ENCODE measurements around the gene DNAI1.
A peak's percentile ranks its signal among the peaks of the same experiment; 100 is the strongest.
"Not testable (repeated sequence)": the region's sequence is repeated elsewhere in the genome, so short reads cannot be mapped to it uniquely, and the experiment has no call there.

Gene DNAI1

GRCh38 chr9:34458013-34458958 lies at the start of gene DNAI1, which contains the start of gene FAM219A:
Gene DNAI1 (plus strand): TSS chr9:34458805. CDS start chr9:34459006, 201 bp downstream.
Gene FAM219A (minus strand): TSS chr9:34458570. CDS start chr9:34458263, 307 bp downstream.
- DNase-seq = peak; percentile 98

- no peak for DNase-seq
Measured at GRCh38 chr9:34409154-34409553, 49.5 kb upstream of the DNAI1 start.

- no peak for DNase-seq
Measured at GRCh38 chr9:34412336-34412735, 46.3 kb upstream of the DNAI1 start.

DNA sequence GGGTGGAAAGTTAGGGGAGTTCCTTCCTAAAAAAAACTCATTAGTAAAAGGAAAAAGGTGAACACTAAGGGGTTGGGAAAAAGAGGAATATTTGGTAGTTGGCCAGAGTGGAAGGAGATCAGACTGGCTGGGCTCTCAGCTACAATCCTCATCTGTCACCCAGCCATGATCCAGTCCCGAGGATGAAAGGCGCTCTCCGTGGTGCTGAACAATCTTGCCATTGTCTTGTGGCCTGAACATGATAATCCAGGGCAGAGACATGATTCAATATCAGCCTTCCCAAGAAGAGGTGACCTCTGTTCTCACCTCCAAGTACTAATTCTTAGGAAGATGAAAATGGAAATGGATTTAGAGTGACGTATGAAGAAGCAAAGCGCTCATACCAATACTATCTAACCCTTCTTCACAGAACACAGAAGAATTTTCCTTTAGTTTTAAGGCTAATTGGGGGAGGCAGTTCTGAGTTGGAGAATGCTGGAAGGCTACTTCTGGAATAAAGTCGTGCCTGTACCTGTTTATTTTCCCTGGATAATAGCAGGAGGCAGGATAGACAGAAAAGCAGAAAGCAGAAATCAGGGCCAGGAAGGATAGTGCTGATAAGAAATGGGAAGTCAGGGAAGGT lies 45.3 kb upstream of the DNAI1 start:
- no peak for DNase-seq

DNA sequence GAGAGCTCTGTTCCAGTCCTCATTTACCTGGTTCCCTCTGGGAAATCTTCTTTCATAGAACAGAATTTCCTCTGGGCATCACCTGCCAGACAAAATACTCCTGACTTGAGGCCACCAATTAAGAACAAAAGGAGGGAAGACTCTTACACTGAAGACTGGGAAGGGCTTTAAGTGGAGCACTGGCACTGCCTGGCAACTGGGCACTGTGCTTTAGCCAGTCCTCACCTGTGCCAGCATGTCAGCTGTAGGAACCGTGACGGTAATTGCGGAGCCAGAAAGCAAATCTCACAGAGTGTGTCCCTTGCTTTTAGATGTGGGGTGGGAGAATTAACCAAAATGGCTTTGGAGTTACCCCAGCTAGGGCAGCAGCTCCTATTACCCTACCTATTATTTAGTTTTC lies 40.9 kb upstream of the DNAI1 start:
- no peak for DNase-seq

- no peak for DNase-seq
Measured at GRCh38 chr9:34419716-34420504, 38.7 kb upstream of the DNAI1 start.

- no peak for DNase-seq
Measured at GRCh38 chr9:34426347-34427074, 32.1 kb upstream of the DNAI1 start.

DNA sequence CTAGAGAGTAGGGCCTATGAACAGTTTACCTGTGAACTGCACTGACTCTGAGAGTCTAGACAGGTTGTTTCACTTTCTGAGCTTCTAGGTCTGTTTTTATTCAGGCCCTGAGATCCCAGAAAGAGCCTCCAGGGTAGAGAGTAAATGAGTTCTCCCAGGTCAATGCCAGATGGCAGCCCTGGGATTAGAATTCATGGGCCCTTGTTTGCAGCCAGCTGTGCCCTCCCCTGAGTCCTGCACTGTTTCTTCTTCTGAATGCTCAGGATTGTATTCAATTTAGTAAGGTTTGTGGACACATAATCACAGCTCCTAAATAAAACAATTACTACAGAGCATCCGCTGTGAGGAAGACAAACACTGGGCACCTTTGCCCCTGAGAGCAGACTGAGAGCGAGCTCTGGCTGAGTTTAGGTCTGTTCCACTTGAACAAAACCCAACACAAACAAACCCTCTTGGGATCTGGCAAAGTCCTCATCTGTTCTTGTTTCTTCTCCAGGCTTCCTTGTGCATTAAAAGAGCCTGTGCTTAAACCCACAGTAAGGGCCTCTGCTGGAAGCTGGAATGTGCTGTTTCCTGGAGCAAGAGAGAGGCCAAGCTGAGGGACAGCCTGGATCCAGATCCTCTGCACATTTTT lies 30.2 kb upstream of the DNAI1 start:
- DNase-seq = no peak

- no peak for DNase-seq
Measured at GRCh38 chr9:34430843-34431437, 27.7 kb upstream of the DNAI1 start.

DNA sequence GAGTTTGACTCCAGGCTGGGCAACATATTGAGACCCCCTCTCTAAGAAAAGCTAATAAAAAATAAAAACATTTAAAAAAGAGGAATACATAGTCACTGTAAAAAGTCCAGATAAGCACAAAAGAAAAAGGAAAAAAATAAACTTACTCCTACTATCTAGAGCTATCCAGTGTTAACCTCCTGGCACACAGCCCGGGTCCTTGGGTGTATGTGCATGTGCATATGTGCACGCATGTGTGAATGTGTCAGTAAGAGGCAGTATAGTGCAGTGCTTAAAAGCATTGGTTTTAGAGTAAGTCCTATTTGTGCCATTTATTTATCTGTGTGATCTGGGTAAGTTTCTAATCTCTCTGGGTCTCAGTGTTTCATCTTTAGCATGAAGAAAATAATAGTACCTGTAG lies 26.9 kb upstream of the DNAI1 start:
- no peak for DNase-seq

- DNase-seq = peak; percentile 64
Measured at GRCh38 chr9:34437006-34437925, 21.3 kb upstream of the DNAI1 start.

DNA sequence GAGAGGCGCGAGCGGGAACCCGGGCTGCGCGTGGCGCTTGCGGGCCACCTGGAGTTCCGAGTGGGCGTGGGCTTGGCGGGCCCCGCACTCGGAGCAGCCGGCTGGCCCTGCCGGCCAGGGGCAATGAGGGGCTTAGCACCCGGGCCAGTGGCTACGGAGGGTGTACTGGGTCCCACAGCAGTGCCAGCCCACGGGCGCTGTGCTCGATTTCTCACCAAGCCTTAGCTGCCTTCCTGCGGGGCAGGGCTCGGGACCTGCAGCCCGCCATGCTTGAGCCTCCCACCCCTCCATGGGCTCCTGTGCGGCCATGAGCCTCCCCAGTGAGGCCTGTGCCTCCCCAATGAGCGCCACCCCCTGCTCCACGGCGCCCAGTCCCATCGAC lies 20.7 kb upstream of the DNAI1 start:
- not testable (repeated sequence) for DNase-seq

- not testable (repeated sequence) for DNase-seq
Measured at GRCh38 chr9:34438465-34438864, 20.1 kb upstream of the DNAI1 start.

- no peak for DNase-seq
Measured at GRCh38 chr9:34440017-34440416, 18.6 kb upstream of the DNAI1 start.

DNA sequence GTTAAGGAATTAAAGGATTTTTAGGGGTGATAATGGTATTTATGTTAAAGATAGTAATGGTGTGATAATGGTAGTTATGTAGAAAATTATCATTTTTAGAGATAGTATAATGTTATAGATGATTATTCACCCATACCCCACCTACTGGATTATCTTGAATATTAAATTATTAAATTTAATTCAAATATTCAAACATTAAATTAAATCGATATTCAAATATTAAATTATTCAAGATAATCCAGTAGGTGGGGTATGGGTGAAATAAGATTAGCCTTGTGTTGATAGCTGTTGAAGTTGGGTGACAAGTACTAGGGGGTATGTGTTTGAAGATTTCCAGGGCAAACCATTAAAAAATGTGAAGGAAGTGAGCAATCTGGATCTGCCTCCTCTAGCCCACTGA lies 15.8 kb upstream of the DNAI1 start:
- DNase-seq = no peak

DNA sequence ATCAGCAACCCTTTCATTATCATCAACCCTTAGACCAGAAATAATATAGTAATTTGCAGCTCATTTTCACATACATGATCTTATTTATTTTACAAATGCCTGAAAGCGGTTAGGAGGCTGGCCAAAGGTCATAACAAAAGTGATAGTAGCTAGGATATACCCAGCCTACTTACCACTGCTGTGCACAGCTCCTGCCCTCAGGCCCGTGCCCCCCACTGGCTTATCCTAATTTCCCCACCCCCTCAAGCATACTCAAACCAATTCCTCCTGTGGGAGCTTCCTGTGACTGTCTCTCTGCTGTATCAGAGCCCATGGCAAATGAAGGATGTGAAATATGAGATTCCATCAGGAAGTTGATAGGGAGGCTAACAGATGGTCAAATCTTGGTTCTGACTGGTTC lies 15.1 kb upstream of the DNAI1 start:
- no peak for DNase-seq

DNA sequence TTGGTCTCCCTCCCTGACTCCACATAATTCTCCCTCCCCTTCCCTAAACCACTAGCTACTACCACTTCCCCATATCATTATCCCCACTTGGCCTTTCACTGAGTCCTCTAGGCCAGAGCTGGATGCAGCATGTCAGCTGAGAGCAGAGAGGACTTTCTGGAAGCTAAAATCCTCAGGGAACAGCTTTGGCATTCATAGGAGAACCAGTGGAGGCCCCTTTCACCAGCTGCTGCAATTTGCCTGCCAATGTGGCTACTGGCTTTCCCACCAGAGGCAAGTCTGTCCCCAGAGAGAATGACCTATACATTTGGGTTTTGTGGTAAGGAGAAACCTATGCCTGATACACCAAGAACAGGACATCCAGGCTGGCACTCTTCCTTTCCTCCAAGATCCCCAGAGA lies 14.6 kb upstream of the DNAI1 start:
- DNase-seq = no peak

DNA sequence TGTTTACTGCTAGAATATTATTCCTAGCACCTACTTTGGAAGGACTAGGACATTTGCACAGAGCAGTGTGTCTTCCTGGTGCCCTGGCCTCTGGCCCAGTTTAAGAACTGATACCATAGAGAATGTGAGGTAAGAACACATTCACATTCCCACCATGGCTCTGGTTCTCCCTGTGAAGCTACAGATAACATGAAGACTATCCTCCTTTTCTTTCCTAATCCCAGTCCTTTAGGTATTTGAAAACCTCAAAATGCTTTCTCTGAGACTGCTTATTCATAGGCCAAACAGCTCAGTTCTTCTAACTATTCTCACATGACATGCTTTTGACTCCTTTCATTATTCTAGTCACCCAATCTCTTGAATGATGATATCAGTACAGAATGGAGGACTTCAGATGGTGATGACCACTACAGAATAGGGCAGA lies 12.1 kb upstream of the DNAI1 start:
- no peak for DNase-seq

GRCh38 chr9:34446951-34447350 lies 11.7 kb upstream of the DNAI1 start:
- no peak for DNase-seq

GRCh38 chr9:34450644-34451043 lies 8.0 kb upstream of the DNAI1 start:
- DNase-seq = no peak

DNA sequence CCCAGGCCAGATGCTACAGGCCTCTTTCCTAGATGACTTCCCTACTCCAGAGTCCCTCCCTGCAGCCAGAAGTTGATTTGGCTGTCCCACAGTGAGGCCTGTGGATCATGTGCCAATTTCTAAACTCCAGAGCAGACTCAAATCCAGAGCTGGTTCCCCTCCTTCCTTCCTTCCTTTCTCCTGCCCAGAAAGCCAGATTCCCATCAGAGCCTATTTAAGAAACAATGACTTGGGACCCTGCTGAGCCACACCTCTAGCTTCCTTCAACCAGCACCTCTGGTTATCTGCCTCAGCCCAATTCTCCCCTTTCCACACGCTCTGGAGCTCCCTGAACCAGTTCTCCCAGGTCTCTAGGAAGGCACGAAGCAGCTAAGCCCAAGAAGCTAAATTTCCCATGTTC lies 7.5 kb upstream of the DNAI1 start:
- no peak for DNase-seq

All from CD4-positive, alpha-beta T cell treated with Interleukin-4 for 4 hours (primary cell).